ENCODE results near the gene ETV1.
"Not testable (repeated sequence)": the region's sequence is repeated elsewhere in the genome, so short reads cannot be mapped to it uniquely, and the experiment has no call there.

Gene ETV1

GRCh38 chr7:13918333-13918732 lies 71.1 kb downstream of the ETV1 start:
- DNase-seq = not testable (repeated sequence)

GRCh38 chr7:13917103-13917502 lies 72.4 kb downstream of the ETV1 start:
- not testable (repeated sequence) for DNase-seq

GRCh38 chr7:13915891-13916290 lies 73.6 kb downstream of the ETV1 start:
- DNase-seq = no peak

- no peak for DNase-seq
Observed at GRCh38 chr7:13912715-13913278, 76.7 kb downstream of the ETV1 start.

GRCh38 chr7:13911909-13912308 lies 77.6 kb downstream of the ETV1 start:
- DNase-seq = no peak

GRCh38 chr7:13910805-13911551 lies 78.5 kb downstream of the ETV1 start:
- no peak for DNase-seq

- peak; percentile 97 for DNase-seq
Observed at GRCh38 chr7:13908667-13909397, 80.6 kb downstream of the ETV1 start.

- DNase-seq = no peak
Observed at GRCh38 chr7:13907831-13908230, 81.6 kb downstream of the ETV1 start.

- DNase-seq = no peak
Observed at GRCh38 chr7:13904689-13905088, 84.8 kb downstream of the ETV1 start.

GRCh38 chr7:13904007-13904406 lies 85.5 kb downstream of the ETV1 start:
- DNase-seq = peak; percentile 41

GRCh38 chr7:13901577-13901976 lies 87.9 kb downstream of the ETV1 start:
- DNase-seq = no peak

GRCh38 chr7:13898957-13899670 lies 90.4 kb downstream of the ETV1 start:
- no peak for DNase-seq

- DNase-seq = no peak
Observed at GRCh38 chr7:13897819-13898218, 91.6 kb downstream of the ETV1 start.

- peak; percentile 82 for DNase-seq
Observed at GRCh38 chr7:13894954-13895353, 94.5 kb downstream of the ETV1 start.

- DNase-seq = no peak
Observed at GRCh38 chr7:13894377-13894776, 95.1 kb downstream of the ETV1 start.

- no peak for DNase-seq
Observed at GRCh38 chr7:13890793-13891192, 98.7 kb downstream of the ETV1 start.

GRCh38 chr7:13886356-13886755 lies 103.1 kb downstream of the ETV1 start:
- no peak for DNase-seq

- no peak for DNase-seq
Observed at GRCh38 chr7:13882051-13882450, 107.4 kb downstream of the ETV1 start.

- DNase-seq = no peak
Observed at GRCh38 chr7:13880789-13881188, 108.7 kb downstream of the ETV1 start.

- no peak for DNase-seq
Observed at GRCh38 chr7:13879994-13880686, 109.3 kb downstream of the ETV1 start.

GRCh38 chr7:13879143-13879542 lies 110.3 kb downstream of the ETV1 start:
- no peak for DNase-seq

- no peak for DNase-seq
Observed at GRCh38 chr7:13878154-13878553, 111.3 kb downstream of the ETV1 start.
